GM19351 (cell line): ENCODE measurements around the gene CAPN5.

Experiments used
- ATAC-seq: cut with Tn5 transposase; IDR thresholded peaks from one replicate; pipeline ENCODE4 v1.9.1; 2021; ENCODE audit warnings: mild to moderate bottlenecking, moderate library complexity; ENCODE audit not compliant: unreplicated experiment

Gene CAPN5

DNA sequence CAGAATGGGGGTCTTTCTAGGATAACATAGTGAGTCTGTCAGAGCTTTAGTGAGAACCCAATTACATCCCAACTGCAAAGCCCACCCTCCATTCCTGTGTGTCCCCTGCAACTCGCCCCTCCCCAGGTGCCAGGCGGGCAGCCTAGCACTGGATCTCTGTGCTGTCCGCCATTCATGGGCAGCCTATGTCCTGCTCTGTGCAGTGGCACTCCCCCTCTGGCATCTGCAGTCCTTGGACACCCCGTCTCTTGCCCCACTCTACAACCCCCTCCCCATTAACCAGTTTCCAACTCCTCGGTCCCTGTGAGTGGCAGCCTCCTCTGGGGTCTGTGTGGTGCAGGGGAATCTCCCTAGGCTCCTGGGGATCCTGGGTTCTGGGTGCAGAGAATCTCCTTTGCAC, 98.3 kb downstream of the CAPN5 start:
- no peak for ATAC-seq

DNA sequence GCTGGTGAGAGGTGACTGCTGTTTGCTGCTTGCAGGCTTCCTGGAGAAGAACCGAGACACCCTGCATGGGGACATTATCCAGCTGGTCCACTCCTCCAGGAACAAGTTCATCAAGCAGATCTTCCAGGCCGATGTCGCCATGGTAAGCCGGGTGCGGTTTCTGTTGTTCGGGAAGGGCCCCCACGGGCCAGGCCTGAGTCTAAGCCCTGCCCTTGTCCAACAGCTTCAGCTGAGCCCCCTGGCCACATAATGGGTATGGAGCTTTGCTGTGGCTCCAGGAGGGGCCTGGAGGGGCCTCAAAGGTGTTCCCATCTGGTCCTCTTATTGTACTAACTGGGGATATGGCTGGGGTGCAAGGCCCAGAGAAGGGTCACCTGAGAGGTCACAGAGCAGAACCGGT, 99.2 kb downstream of the CAPN5 start:
- no peak for ATAC-seq

DNA sequence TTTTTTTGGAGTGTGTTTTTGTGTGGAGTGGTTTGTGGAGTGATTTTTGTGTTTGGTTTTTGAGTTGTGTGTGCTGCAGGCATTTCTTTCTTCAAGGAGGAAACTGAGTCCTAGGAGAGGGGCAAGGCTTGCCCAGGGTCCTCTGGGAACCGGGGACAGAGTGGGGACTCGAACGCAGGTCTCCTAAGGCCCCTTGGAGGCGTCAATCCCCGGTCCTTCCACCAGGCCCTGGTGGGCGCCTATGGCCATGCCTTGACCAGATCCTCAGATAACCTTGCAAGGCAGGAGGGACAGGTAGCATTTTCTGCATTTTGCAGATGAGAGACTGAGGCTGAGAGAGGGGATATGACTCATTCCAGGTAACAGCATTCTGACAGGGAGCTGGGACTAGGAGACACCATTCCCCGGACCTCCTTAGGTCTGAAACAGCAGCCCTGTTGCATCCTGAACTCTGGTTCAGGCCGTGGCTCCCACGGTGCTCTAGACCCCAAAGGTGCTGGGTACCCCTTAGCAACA, 100.4 kb downstream of the CAPN5 start:
- no peak for ATAC-seq

DNA sequence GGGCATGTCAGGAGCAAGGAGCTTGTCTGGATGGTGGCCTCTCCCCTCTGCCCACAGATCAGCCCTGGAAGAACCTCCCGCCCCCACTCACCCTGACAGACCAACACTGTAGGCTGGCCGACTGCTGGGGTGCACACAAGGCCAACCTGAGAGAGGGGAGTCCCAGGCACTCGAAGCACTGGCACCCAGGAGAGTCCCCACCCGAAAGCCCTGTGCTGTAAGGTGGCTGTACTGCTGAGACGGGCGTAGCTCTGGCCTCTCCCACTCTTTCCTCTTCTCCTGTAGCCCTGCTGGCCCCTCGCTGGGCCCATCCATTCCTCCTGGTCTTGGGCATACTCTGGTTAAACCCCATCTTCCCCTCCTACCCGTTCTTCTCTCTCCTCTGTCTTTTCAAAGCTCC, 101.0 kb downstream of the CAPN5 start:
- ATAC-seq: no peak

DNA sequence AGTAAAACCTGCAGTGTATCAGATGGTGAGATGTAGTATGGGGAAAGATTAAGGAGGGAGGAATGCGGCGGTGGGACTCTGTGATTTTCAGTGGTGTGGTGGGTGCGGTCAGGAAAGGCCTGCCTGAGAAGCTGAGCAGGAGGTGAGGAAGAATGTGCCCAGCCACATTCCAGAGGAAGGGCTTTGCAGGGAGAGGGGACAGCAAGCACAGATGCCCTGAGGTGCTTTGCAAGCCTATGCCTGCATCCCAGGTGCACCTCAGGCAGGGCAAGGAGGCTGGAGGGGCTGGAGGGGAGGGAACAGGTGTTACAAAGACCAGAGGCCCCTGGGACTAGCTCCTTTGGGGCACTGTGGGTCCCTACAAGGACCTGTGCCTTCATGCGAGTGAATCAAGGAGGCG, 103.3 kb downstream of the CAPN5 start:
- ATAC-seq: no peak

DNA sequence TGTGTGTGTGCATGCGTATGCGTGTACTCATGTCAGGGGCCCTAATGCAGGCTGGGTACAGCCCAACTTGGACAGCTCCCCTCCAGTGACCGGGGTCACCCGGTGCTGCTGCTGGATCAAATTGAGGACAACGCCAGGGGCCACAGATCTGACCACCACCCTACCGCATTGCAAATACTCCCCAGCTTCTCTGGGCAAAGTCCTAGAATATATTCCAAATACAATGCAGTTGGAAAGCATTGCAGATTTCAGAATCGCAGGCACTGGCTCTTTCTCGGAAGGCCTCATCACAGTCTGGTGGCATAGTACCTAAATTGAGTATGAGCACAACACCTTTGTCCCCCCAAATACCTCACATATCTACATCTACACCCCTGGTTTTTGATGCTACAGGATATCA, 104.5 kb downstream of the CAPN5 start:
- ATAC-seq: no peak

DNA sequence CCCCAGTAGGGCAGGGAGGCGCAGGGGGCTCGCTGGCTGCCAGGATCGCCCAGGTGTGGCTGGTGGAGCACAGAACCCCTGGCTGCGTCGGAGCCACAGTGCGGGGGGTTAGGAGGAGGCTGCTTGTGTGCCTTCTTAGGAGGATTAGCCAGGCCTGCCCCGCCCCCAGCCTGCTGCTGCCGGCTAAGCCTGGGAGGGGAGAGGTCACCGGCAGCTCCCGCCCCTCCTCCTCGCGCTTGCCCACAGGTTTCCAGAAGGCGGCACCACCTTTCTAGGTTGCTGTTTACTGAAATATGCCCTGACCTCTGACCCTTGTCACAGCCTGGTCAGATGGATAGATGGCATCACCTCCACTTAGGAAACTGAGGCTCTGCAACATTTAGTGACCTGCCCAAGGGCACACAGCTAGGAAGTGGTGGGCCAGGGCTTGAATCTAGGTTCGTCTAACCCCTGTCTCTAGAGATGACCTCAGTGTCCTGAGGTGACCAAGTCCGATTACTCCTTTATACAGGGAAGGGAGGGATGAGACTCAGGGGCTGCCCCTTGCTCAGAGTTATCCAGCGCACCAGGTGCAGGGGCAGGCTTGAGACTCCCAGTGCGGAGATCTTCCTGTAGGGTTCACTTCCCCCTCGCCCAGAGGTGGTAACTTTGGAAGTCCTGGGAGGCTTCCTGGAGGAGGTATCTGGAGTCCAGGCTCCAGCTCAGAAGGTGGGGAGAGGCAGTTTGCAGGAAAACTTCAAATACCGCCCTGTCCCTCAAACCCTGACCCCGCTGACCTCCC, 105.3 kb downstream of the CAPN5 start:
- ATAC-seq: no peak

DNA sequence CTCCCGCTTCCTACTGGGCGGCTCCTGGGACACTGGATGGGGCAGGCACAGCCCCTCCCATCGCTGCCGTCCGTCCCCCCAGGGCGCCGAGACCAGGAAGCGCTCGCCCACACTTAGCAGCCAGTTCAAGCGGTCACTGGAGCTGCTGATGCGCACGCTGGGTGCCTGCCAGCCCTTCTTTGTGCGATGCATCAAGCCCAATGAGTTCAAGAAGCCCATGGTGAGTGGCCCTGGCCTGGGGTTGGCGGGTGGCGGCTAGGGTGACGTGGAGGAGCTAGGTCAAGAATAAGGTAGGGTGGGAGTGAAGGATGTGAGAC, 105.9 kb downstream of the CAPN5 start:
- ATAC-seq: no peak

DNA sequence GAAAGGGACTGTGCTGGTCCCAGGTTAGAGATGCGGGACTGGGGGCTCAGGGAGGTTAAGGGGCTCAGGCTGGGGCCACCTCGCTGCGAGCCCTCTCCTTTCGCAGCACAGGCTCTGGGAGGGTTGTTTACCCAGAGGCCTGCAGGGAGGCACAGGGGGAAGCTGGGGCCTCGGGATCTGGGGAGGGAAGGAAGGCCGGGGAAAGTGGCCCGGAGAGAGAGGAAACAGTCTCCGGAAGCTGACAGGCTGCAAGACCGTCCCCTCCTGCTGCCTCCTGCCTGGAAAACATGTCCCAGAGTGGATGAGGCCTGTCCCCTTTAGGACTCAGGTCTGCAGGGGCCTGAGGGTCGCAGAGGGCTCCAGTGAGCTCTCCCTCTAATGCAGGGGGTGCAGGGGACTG, 106.7 kb downstream of the CAPN5 start:
- ATAC-seq: no peak

DNA sequence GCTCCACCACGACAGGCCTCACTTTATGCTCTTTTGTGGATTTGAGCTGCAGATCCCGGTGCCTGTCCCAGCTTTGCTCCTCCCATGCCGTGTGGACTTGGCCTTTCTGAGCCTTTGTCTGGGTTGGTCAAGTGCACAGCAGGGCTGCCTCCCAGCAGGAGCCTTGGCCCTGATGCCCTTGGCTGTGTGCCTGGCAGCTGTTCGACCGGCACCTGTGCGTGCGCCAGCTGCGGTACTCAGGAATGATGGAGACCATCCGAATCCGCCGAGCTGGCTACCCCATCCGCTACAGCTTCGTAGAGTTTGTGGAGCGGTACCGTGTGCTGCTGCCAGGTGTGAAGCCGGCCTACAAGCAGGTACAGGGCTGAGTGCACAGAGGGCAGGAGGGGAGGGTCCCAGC, 107.8 kb downstream of the CAPN5 start:
- ATAC-seq: no peak

DNA sequence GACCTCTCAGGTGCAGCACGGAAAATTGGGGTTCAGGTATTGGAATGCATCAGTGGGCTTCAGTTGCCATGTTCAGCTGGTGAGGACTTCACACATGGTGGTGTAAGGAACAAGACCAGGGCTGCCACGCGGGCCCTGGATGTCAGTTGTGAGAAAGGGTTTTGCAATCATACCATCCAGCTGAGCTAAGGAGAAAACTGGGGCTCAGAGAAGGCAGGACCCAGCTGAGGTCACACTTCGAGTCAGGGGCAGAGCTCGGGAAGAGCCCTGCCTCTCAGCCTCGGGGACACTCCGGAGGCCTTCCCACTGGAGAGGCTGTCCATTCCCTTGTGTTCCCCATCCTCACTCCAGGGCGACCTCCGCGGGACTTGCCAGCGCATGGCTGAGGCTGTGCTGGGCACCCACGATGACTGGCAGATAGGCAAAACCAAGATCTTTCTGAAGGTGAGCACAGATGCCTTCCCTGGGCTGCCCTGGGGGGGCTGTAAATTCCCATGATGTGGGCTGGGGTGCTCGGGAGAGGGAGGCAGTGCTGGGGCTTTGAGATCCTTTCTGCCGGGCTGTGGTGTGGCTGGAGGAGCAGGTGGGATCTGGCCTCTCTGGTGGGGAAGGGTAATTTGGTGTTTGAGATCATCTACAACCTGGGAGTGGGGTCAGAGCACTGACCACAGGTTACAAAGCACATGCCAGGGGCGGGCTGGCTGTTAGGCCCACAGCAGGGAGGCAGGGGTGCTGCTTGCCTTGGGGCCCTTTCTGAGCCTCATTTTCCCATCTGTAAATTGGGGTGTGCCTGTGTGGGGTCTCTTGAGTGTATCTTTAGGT, 108.5 kb downstream of the CAPN5 start:
- ATAC-seq: no peak
